H1 (cell line): ENCODE measurements around the gene AFAP1L1. TPM values are rescaled to one million over a fixed set of nuclear protein-coding genes. Genes with fewer than 3 reads are reported as not detected.

Experiments used
- SRF ChIP-seq: IDR thresholded peaks from 2 replicates; pipeline ENCODE4 v1.6.1; 2011; ENCODE audit warnings: mild to moderate bottlenecking, low read depth, low read length, moderate library complexity
- polyA plus RNA-seq, 7 experiments: library from polyadenylated mRNA; depleted of rRNA in 3 of 7; stranded (reverse) in 5 of 7; unstranded in 2 of 7; fragments of >200 nt in 5 of 7; fragments of 200-250 nt in 2 of 7; gene quantifications; 1 replicate in 5 of 7; 2 replicates in 1 of 7; 4 replicates in 1 of 7; pipeline versions ENCODE4 v1.2.1 to v1.2.3, GENCODE V29; 2011 to 2013; ENCODE audit warnings: missing spikeins in 2 of 7, mixed read lengths in 2 of 7
- total RNA-seq: library from RNA; stranded (reverse); fragmentation: NEBNext Ultra II Directional; extraction: Animal tissue kit (Norgen Biotek cat#: 25700); gene quantifications from 2 replicates; pipeline ENCODE4 v1.2.1, GENCODE V29; 2021
- TF ChIP-seq, protein P1 (sequence below): fragments of 300-600 bp; sonication (generic); IDR thresholded peaks from 2 replicates; pipeline ENCODE4 v1.7.1; 2012; ENCODE audit warnings: low read length, moderate library complexity, mild to moderate bottlenecking, inconsistent platforms; ENCODE audit not compliant: insufficient replicate concordance

AFAP1L1 gene
- total and polyA plus RNA-seq, 2 of the 8 experiments (the other 6 are each of a cell fraction or from before 2014, with no cell fraction given) = 0.79 to 4.7 TPM

DNA sequence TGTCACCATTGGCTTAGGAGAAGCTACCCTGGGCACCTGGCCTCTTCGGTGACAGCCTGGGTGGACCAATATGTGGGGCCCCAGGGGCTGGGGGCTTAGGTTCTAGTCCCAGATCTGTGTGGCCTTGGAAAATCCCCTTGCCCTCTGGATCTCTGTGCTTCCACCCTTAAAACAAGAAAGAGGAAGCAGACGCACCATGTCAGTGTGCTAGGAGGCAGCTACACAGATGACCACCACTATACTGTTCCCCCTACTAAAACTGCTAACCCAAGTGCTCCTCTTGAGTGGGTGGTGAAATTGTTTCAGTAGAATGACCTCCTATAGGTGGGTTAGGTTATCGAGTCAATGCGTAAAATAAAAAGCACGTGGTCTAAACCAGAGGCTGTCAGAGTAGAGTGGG is 31.0 kb downstream of the AFAP1L1 start (continued):
- no peak for TF ChIP-seq SRF
- TF ChIP-seq, protein P1, sequence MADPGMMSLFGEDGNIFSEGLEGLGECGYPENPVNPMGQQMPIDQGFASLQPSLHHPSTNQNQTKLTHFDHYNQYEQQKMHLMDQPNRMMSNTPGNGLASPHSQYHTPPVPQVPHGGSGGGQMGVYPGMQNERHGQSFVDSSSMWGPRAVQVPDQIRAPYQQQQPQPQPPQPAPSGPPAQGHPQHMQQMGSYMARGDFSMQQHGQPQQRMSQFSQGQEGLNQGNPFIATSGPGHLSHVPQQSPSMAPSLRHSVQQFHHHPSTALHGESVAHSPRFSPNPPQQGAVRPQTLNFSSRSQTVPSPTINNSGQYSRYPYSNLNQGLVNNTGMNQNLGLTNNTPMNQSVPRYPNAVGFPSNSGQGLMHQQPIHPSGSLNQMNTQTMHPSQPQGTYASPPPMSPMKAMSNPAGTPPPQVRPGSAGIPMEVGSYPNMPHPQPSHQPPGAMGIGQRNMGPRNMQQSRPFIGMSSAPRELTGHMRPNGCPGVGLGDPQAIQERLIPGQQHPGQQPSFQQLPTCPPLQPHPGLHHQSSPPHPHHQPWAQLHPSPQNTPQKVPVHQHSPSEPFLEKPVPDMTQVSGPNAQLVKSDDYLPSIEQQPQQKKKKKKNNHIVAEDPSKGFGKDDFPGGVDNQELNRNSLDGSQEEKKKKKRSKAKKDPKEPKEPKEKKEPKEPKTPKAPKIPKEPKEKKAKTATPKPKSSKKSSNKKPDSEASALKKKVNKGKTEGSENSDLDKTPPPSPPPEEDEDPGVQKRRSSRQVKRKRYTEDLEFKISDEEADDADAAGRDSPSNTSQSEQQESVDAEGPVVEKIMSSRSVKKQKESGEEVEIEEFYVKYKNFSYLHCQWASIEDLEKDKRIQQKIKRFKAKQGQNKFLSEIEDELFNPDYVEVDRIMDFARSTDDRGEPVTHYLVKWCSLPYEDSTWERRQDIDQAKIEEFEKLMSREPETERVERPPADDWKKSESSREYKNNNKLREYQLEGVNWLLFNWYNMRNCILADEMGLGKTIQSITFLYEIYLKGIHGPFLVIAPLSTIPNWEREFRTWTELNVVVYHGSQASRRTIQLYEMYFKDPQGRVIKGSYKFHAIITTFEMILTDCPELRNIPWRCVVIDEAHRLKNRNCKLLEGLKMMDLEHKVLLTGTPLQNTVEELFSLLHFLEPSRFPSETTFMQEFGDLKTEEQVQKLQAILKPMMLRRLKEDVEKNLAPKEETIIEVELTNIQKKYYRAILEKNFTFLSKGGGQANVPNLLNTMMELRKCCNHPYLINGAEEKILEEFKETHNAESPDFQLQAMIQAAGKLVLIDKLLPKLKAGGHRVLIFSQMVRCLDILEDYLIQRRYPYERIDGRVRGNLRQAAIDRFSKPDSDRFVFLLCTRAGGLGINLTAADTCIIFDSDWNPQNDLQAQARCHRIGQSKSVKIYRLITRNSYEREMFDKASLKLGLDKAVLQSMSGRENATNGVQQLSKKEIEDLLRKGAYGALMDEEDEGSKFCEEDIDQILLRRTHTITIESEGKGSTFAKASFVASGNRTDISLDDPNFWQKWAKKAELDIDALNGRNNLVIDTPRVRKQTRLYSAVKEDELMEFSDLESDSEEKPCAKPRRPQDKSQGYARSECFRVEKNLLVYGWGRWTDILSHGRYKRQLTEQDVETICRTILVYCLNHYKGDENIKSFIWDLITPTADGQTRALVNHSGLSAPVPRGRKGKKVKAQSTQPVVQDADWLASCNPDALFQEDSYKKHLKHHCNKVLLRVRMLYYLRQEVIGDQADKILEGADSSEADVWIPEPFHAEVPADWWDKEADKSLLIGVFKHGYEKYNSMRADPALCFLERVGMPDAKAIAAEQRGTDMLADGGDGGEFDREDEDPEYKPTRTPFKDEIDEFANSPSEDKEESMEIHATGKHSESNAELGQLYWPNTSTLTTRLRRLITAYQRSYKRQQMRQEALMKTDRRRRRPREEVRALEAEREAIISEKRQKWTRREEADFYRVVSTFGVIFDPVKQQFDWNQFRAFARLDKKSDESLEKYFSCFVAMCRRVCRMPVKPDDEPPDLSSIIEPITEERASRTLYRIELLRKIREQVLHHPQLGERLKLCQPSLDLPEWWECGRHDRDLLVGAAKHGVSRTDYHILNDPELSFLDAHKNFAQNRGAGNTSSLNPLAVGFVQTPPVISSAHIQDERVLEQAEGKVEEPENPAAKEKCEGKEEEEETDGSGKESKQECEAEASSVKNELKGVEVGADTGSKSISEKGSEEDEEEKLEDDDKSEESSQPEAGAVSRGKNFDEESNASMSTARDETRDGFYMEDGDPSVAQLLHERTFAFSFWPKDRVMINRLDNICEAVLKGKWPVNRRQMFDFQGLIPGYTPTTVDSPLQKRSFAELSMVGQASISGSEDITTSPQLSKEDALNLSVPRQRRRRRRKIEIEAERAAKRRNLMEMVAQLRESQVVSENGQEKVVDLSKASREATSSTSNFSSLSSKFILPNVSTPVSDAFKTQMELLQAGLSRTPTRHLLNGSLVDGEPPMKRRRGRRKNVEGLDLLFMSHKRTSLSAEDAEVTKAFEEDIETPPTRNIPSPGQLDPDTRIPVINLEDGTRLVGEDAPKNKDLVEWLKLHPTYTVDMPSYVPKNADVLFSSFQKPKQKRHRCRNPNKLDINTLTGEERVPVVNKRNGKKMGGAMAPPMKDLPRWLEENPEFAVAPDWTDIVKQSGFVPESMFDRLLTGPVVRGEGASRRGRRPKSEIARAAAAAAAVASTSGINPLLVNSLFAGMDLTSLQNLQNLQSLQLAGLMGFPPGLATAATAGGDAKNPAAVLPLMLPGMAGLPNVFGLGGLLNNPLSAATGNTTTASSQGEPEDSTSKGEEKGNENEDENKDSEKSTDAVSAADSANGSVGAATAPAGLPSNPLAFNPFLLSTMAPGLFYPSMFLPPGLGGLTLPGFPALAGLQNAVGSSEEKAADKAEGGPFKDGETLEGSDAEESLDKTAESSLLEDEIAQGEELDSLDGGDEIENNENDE = no peak
